GM20000 (cell line): ENCODE results near the gene CMTM7.

Experiments used
- DNase-seq: peaks from one replicate; pipeline ENCODE4 v3.0.0; 2012; ENCODE audit warnings: low spot score
- CTCF ChIP-seq: IDR thresholded peaks from 2 replicates; pipeline ENCODE4 v1.5.1; 2012; ENCODE audit warnings: mild to moderate bottlenecking, control low read depth; ENCODE audit errors: extremely low read depth, missing control alignments

CMTM7 gene

GRCh38 chr3:32450992-32451659 lies 59.5 kb downstream of the CMTM7 start:
- DNase-seq, result no peak
- no peak for TF ChIP-seq CTCF

- no peak for TF ChIP-seq CTCF
- no peak for DNase-seq
Measured at GRCh38 chr3:32452009-32452408, 60.4 kb downstream of the CMTM7 start.

- TF ChIP-seq CTCF, result no peak
- DNase-seq, result no peak
Measured at GRCh38 chr3:32453346-32453745, 61.7 kb downstream of the CMTM7 start.

- no peak for DNase-seq
- no peak for TF ChIP-seq CTCF
Measured at GRCh38 chr3:32454111-32454510, 62.5 kb downstream of the CMTM7 start.

GRCh38 chr3:32454731-32455608 lies 63.3 kb downstream of the CMTM7 start:
- peak; percentile 4 for DNase-seq
- no peak for TF ChIP-seq CTCF

GRCh38 chr3:32455609-32456428 lies 64.2 kb downstream of the CMTM7 start:
- TF ChIP-seq CTCF, result no peak
- peak; percentile 27 for DNase-seq
